ENCODE measurements around the gene IFT122. TPM values are rescaled to one million over a fixed set of nuclear protein-coding genes. Genes with fewer than 3 reads are reported as not detected.

IFT122 gene
- total RNA-seq, 1 experiment from 2014 or later = 35.5 TPM

DNA sequence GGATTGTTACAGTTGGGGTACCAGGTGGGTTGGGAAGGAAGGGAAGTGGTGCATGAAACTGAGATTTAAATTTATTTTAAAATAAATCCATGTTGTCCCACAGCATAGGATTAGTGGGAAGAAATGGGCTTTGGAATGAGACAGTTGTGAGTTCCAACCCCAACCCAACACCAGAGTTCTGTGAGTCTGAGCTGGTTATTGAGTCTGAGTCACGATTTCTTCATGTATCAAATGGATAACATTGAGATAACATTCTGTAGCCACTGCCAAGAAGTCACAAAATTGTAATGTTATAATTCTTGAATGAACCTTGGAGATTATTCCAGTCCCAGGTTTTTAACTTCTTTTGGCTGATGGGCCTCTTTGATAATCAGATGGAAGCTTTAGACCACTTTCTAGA, 13.7 kb downstream of the IFT122 start:
- no peak overlapping the region for H3K27ac Mint-ChIP-seq (ENCODE audit: unreplicated experiment)
- H3K9me3 Mint-ChIP-seq (ENCODE audit: low read depth, unreplicated experiment) = no peaks in the 10 kb centered on the region
- no peak for DNase-seq
- no peaks in the 10 kb centered on the region for H3K27me3 Mint-ChIP-seq (ENCODE audit: unreplicated experiment)
- TF ChIP-seq, protein P1, sequence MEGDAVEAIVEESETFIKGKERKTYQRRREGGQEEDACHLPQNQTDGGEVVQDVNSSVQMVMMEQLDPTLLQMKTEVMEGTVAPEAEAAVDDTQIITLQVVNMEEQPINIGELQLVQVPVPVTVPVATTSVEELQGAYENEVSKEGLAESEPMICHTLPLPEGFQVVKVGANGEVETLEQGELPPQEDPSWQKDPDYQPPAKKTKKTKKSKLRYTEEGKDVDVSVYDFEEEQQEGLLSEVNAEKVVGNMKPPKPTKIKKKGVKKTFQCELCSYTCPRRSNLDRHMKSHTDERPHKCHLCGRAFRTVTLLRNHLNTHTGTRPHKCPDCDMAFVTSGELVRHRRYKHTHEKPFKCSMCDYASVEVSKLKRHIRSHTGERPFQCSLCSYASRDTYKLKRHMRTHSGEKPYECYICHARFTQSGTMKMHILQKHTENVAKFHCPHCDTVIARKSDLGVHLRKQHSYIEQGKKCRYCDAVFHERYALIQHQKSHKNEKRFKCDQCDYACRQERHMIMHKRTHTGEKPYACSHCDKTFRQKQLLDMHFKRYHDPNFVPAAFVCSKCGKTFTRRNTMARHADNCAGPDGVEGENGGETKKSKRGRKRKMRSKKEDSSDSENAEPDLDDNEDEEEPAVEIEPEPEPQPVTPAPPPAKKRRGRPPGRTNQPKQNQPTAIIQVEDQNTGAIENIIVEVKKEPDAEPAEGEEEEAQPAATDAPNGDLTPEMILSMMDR (IDR thresholded peaks at IDR 0.05; ENCODE audit: unreplicated experiment) = no peak
- CTCF ChIA-PET = no interaction called here
- intact Hi-C loops (cut with micrococcal nuclease; ENCODE audit: unreplicated experiment) = no loop called here
- no peaks in the 10 kb centered on the region for H3K4me1 Mint-ChIP-seq (ENCODE audit: low read depth, unreplicated experiment)
- H3K4me3 Mint-ChIP-seq (ENCODE audit: low read depth, unreplicated experiment) = no peak overlapping the region
- H3K36me3 Mint-ChIP-seq (ENCODE audit: insufficient read depth, unreplicated experiment) = no peaks in the 10 kb centered on the region
- no TSS peak for BruUV-seq (replicated peaks)

DNA sequence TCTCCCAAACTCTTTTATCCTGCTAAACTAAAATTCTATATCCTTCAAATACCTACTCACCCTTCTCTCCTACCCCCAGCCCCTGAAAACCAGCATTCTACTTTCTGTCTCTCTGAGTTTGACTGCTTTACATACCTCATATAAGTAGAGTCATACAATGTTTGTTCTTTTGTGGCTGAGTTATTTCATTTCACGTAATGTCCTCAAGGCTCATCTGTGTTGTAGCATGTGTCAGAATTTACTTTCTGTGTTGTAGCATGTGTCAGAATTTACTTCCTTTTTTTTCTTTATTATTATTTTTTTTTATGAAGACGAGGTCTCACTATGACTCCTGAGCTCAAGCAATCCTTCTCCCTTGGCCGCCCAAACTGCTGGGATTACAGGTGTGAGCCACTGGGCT, 20.1 kb downstream of the IFT122 start:
- no peaks in the 10 kb centered on the region for H3K27me3 Mint-ChIP-seq (ENCODE audit: unreplicated experiment)
- DNase-seq = no peak
- no peak overlapping the region for H3K4me3 Mint-ChIP-seq (ENCODE audit: low read depth, unreplicated experiment)
- H3K27ac Mint-ChIP-seq (ENCODE audit: unreplicated experiment) = no peak overlapping the region
- H3K4me1 Mint-ChIP-seq (ENCODE audit: low read depth, unreplicated experiment) = no peaks in the 10 kb centered on the region
- TF ChIP-seq, protein P1 (IDR thresholded peaks at IDR 0.05; ENCODE audit: unreplicated experiment) = no peak
- intact Hi-C loops (cut with micrococcal nuclease; ENCODE audit: unreplicated experiment) = no loop called here
- no TSS peak for BruUV-seq (replicated peaks)
- no peaks in the 10 kb centered on the region for H3K36me3 Mint-ChIP-seq (ENCODE audit: insufficient read depth, unreplicated experiment)
- H3K9me3 Mint-ChIP-seq (ENCODE audit: low read depth, unreplicated experiment) = no peaks in the 10 kb centered on the region
- CTCF ChIA-PET = no interaction called here

DNA sequence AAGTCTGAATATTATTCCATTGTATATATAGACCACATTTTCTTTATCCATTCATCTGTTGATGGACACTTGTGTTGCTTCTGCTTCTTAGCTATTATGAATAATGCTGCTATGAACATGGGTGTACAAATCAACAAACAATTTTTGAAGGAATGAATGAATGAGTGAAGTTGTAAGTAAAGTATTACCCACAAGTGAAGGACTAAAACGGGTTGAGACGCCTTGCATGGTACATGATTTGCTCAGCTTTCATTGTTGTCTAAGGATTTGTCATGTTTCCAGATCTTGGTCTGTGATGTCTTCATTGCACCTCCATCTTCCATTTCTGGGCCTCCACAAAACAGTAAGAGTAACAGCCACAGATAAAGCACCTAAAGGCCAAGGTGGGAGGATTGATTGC, 20.5 kb downstream of the IFT122 start:
- DNase-seq = no peak
- no peak overlapping the region for H3K4me3 Mint-ChIP-seq (ENCODE audit: low read depth, unreplicated experiment)
- BruUV-seq (replicated peaks) = no TSS peak
- TF ChIP-seq, protein P1 (IDR thresholded peaks at IDR 0.05; ENCODE audit: unreplicated experiment) = no peak
- no peak overlapping the region for H3K27ac Mint-ChIP-seq (ENCODE audit: unreplicated experiment)
- intact Hi-C loops (cut with micrococcal nuclease; ENCODE audit: unreplicated experiment) = no loop called here
- H3K4me1 Mint-ChIP-seq (ENCODE audit: low read depth, unreplicated experiment) = no peaks in the 10 kb centered on the region
- CTCF ChIA-PET = no interaction called here
- H3K36me3 Mint-ChIP-seq (ENCODE audit: insufficient read depth, unreplicated experiment) = no peaks in the 10 kb centered on the region
- H3K27me3 Mint-ChIP-seq (ENCODE audit: unreplicated experiment) = no peaks in the 10 kb centered on the region
- H3K9me3 Mint-ChIP-seq (ENCODE audit: low read depth, unreplicated experiment) = no peaks in the 10 kb centered on the region

DNA sequence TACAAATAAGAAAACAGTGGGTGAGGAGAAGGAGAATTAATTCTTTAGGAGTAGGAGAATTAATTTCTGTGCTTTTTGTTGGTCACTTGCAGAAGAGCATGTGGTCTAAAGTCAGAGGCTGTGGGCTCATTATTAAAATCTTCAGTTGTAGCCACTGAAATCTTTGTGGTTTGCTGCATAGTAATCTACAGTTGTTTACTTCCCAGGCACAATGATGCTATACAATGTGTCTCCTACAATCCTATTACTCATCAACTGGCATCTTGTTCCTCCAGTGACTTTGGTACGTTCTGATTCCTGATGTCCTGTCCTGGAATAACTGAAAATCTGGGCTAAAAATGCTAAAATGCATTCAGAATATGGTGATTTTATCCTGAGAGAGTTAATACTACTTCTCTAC, 21.0 kb downstream of the IFT122 start:
- no peak overlapping the region for H3K27ac Mint-ChIP-seq (ENCODE audit: unreplicated experiment)
- no peaks in the 10 kb centered on the region for H3K9me3 Mint-ChIP-seq (ENCODE audit: low read depth, unreplicated experiment)
- DNase-seq = no peak

More for the DNA sequence above, 21.0 kb downstream of the IFT122 start:
- no peaks in the 10 kb centered on the region for H3K36me3 Mint-ChIP-seq (ENCODE audit: insufficient read depth, unreplicated experiment)
- TF ChIP-seq, protein P1 (IDR thresholded peaks at IDR 0.05; ENCODE audit: unreplicated experiment) = no peak
- H3K4me1 Mint-ChIP-seq (ENCODE audit: low read depth, unreplicated experiment) = no peaks in the 10 kb centered on the region
- no peak overlapping the region for H3K4me3 Mint-ChIP-seq (ENCODE audit: low read depth, unreplicated experiment)
- no TSS peak for BruUV-seq (replicated peaks)
- H3K27me3 Mint-ChIP-seq (ENCODE audit: unreplicated experiment) = no peaks in the 10 kb centered on the region
- CTCF ChIA-PET = no interaction called here
- intact Hi-C loops (cut with micrococcal nuclease; ENCODE audit: unreplicated experiment) = no loop called here

Data from Calu3 (cell line).